ENCODE data around the gene DNAJC19.
"Not testable (repeated sequence)": the region's sequence is repeated elsewhere in the genome, so short reads cannot be mapped to it uniquely, and the experiment has no call there.

Gene DNAJC19

DNA sequence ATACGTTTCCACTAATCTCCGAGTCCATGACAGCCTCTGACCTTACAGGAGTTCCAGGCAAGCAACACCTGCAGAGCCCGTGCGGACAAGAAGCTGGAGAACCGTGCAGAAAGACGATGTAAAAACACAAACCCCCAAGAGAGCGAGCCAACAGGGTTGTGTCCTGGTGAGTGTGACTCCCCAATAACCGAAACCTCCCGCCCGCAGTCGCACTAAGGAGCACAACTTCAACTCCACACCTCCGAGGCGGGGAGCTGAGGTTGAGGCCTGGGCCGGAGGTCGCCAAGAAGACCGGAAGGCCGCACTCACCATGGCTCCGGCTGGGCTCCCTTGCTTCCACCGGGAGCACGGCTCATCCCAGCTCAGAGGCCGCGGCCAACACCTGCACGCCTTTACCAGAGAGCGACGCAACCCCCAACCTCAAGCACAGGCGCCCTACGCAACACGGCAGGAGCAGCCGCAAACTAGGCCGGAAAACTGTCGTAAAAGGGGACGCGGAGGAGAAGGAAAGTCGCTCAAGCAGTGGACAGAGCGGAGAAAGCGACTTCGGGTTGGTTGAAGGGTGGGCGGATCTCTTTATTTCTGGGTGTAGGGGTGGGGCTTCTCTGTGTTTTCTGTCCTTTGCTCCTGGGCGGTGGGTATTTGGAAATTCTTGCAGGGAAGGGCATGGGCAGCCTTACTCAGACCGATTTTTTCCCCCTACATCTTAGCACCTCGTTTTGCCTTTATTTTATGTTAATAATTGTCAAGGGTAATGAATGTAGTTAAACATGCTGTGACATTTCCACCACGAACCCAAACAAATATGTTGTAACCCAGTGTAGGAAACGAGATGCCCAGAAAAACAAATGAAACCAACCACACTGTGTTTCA is at the start of gene DNAJC19:
TSS of gene DNAJC19 (minus strand) at position 446 of the 873 bp plus-strand sequence. CDS start at position 312, 134 bp downstream.
- peak; percentile 72 for DNase-seq (ENCODE audit: low read depth, low spot score)

DNA sequence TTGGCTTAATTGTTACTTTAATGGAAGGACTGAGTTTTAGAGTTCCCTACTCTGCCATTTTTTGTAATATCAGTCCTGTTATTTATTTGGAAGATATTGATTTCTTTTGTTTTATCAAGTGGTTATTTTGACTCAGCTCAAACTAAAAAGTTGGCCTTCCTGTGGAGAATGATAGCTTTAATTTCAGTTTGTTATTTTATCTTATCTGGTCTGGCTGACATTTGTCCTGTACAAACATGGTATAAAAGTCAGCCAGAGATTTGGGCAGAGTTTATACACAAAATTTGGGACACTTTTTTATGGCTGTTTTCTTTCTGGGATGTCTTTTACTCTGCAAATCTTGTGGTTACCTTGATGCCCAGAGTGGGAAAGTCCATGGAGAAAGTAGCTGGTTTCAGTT is 41.4 kb upstream of the DNAJC19 start:
- no peak for DNase-seq (ENCODE audit: low read depth, low spot score)

DNA sequence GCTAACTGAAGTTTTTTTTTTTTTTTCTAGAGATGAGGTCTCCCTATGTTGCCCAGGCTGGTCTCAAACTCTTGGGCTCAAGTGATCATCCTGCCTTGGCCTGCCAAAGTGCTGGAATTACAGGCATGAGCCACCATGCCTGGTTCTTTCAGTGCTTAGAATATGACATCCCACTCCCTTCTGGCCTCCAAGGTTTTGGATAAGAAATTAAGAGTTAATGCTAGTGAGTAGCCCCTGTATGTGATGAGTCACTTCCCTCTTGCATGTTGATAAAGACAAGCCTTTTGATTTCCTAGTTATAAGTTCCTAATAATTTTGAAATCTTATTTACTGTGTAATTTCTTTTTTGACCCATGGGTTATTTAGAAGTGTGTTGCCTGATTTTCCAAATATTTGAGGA is 35.7 kb upstream of the DNAJC19 start:
- DNase-seq (ENCODE audit: low read depth, low spot score) = no peak

DNA sequence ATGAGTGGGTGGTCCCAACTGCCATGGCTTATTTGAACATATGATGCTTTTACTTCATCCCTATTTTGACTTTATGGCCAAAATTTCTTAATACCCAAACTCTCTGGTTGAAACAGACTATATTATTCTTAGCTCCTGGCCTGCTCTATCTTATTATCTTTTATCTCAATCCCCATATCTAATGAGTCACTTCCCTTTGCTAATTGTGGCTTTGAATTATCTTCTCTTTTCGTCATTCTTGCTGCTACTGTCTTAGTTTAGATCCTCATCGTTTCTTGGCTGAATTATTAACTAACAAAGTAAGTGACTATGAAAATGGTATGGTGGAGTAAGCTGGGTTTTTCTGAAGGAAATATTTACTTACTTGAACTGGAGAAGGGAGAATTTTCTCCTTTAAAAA is 28.2 kb upstream of the DNAJC19 start:
- no peak for DNase-seq (ENCODE audit: low read depth, low spot score)

DNA sequence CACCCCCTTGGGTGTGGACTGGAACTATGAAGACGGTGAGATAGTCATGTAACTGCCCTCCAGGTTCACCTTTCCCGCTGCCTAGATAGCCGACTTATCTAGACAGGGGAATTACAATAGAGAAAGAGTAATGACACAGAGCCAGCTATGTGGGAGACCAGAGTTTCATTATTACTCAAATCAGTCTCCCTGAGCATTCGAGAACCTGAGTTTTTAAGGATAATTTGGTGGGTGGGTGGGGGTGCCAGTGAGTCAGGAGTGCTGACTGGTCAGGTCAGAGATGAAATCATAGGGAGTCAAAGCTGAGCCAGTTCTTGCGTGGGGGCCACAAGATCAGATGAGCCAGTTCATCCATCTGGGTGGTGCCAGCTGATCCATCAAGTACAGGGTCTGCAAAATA is 19.7 kb upstream of the DNAJC19 start:
- no peak for DNase-seq (ENCODE audit: low read depth, low spot score)

DNA sequence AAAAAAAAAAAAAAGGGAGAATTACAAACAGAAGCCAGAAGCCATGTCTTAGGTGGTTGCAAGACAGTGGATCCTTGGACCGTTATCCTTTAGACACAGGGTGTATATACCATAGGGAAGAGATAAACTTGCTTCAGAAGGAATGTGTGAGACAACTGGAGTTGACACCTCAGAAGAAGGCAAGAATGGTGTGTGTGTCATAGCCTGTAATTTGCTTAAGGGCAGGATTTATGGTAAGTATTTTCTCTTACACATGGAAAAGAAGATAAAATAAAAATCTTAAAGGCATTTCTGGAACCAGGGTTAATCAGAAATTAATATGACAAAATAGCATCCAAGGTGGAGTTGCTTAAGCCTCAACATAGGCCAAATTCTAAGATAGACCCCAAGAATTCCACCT is 19.3 kb upstream of the DNAJC19 start:
- DNase-seq (ENCODE audit: low read depth, low spot score) = no peak

DNA sequence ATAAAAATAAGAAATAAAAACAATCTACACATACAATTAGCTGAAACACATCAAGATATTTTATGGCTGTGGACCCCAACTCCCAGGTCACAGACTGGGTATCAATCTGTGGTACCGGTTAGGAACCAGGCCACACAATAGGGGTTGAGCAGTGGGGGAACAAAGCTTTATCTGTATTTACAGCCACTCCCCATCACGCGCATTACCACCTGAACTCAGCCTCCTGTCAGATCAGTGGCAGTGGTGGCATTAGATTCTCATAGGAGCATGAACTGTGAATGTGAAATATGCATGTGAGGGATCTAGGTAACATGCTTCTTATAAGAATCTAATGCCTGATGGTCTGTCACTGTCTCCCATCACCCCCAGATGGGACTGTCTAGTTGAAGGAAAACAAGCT is 17.7 kb upstream of the DNAJC19 start:
- DNase-seq (ENCODE audit: low read depth, low spot score) = no peak

DNA sequence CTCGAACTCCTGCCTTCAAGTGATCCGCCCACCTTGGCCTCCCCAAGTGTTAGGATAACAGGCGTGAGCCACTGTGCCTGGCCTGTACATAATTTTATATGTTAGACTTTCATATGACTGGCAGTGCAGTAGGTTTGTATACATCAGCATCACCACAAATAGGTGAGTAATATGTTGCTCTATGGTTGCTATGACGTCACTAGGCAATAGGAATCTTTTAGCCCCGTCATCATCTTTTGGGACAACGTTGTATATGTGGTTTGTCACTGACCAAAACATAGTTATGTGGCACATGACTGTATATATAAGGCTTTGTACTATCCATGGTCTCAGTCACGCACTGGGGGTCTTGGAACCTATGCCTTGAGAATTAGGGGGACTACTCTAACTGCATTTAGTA is 17.0 kb upstream of the DNAJC19 start:
- no peak for DNase-seq (ENCODE audit: low read depth, low spot score)

DNA sequence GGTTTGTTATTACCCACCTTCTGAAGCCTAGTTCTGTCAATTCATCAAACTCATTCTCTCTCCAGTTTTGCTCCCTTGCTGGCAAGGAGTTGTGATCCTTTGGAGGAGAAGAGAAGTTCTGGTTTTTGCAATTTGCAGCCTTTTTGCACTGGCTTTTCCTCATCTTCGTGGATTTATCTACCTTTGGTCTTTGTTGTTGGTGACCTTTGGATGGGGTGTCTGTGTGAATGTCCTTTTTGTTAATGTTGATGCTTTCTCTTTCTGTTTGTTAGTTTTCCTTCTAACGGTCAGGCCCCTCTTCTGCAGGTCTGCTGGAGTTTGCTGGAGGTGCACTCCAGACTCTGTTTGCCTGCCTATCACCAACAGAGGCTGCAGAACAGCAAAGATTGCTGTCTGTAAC is 13.9 kb upstream of the DNAJC19 start:
- not testable (repeated sequence) for DNase-seq (ENCODE audit: low read depth, low spot score)

DNA sequence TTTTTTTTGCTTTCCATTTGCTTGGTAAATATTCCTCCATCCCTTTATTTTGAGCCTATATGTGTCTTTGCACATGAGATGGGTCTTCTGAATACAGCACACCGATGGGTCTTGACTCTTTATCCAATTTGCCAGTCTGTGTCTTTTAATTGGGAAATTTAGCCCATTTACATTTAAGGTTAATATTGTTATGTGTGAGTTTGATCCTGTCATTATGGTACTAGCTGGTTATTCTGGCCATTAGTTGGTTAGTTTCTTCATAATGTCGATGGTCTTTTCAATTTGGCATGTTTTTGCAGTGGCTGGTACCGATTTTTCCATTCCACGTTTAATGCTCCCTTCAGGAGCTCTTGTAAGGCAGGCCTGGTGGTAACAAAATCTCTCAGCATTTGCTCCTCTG is 12.8 kb upstream of the DNAJC19 start:
- not testable (repeated sequence) for DNase-seq (ENCODE audit: low read depth, low spot score)

DNA sequence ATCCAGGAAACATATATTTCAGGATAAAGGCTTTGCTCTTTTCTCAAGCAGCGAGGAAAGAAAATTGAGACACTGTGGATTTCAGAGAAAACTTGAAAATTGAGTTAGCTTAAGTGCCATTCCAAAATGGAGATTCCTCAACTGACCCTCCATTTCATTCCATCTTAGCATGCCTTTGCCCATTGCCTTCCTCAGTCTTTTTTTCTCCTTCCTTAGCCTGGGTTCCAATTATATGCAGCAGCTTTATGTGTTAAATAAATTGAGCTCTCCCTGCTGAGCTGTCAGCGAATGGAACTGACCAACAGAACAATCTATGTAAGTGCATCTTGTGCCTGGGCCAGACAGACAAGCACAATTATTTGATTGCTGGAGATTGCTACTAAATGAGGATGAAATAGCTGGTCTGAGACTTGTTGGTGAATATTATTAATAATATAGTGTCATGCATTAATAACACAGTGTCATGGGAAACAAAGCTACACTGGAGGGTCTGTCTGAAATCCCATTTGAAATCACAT is 6.9 kb upstream of the DNAJC19 start:
- no peak for DNase-seq (ENCODE audit: low read depth, low spot score)

DNA sequence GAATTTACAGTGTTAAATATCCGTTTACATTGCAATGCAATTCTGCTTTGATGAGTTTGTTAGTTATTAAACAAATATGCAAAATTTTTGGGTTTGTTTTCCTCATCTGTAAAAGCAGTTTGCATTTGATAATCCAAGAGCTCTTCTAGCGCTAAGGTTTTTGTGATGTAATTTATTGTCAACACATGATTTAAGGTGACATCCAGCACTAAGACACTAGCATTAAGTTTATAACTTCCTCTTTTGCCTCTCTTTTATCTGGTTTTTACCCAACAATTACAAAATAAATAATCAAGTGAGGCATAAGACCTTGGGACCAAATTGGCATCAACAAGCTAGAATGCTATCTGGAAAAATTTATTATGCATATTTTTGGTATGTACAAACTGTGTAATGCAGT is 969 bp upstream of the DNAJC19 start:
- no peak for DNase-seq (ENCODE audit: low read depth, low spot score)

DNA sequence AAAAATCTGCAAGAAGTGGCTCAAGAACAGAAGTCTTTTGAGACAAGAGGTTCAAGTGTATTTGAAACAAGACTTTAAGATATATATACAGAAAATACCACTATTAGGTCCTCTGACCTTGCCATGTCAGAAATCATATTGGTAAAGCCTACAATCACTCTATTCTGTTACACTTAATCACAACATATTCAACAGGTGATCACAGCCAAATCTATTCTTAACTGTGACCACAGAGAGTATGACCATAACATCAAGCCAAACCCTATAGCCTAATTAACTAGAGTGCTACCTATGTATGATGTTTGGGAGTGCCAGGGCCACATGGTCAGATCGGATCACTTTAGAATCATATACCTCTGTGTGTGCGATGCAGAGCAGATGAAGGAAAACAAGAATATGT is 2.2 kb downstream of the DNAJC19 start:
- DNase-seq (ENCODE audit: low read depth, low spot score) = no peak

DNA sequence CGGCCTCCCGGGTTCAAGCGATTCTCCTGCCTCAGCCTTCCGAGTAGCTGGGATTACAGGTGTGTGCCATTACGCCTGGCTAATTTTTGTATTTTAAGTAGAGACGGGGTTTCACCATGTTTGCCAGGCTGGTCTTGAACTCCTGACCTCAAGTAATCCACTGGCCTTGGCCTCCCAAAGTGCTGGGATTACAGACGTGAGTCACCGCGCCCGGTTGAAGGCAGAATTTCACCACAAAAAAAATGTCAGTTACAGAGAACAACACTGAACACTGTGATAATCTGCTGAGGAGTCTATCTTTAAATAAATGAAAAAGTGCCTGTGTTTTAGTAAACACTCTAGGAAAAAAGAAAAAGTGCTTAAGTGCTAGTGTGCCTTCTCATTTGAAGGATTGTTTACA is 3.2 kb downstream of the DNAJC19 start:
- not testable (repeated sequence) for DNase-seq (ENCODE audit: low read depth, low spot score)

DNA sequence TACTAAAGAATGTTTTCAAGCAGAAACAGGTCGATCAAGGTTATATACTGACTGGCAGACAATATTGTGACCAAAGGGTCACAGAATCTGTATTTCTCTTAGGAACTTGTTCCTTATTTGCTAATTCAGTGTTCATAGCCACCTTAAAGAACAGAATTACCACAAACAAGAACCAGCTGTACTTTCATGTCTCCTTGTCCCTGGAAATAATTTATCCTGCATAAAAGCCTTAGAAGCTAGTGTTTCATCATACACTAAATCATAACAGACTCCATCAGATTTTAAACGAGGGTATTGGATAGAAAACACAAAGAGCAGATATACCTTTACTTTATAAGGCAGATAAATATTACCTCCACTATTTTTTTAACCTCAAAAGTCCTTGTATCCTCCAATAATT is 6.4 kb downstream of the DNAJC19 start:
- DNase-seq (ENCODE audit: low read depth, low spot score) = no peak

DNA sequence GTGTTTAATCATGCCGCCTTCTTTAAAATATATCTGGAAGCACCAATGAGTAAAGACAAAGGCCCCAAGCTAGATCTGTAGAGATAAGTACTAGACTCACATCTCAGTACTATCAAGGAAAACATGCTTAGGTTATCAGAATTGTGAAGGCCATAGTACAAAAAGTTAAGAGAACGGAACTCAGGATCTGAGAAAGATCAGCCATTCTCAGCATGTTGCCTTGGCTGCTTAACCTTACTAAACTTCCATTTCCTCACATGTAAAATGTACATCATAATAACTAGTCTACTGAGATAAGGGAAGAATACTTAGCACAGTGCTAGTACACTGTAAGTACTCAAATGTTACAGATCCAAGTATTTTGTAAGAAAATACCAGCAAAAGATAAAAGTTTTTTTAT is 7.6 kb downstream of the DNAJC19 start:
- no peak for DNase-seq (ENCODE audit: low read depth, low spot score)

DNA sequence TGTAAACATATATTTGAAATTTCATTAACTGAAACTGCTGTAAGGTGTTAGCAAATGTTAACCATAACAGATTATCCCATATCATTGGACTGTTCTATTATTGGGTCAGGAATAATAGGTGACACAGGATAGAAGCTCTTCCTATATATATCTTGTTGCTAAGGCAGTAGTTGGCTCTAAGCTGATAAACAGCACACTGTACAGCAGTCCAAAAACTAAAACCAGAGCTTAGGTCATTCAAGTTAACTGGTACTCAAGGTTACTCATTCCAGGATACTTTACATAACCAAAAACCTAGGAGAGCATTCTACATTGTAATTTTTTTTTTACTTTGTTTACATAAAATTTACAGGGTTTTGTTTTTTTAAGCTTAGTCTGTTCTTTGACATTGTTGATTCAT is 8.9 kb downstream of the DNAJC19 start:
- DNase-seq (ENCODE audit: low read depth, low spot score) = no peak

DNA sequence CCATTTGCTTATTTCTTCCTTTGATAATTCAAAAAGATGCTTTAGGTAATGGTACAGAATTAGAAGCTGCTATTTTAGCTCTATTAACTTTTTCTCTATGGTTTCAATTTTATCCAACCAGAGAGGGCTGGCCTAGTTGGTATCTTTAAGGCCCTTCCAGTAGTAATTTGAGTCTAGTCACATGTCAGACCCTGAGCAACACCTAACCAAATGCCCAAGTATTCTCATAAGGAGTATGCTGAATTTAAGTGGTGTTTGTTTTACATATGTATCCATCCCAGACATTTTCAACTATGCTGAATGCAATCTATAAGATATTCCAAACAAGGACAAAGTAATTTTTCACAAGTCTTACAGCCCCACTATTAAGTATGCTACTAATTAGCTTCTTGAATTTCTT is 9.6 kb downstream of the DNAJC19 start:
- DNase-seq (ENCODE audit: low read depth, low spot score) = no peak

DNA sequence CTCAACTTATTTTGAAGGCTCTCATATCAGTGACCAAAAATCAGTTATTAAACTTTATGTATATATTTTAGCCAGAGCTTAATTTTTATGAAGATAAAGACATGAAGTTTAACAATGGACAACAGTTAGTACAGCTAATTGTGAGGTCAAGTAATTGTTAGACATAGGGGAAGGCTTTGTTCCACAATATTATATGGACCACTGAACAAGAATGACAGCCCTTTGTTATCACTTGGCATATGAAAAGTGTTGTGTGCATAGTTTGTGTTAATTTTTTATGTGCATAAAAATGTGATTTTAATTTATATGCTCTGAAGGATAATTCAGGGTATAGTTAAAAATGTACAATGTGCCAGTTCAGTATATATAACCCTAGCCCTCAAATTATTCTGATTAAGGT is 12.0 kb downstream of the DNAJC19 start:
- no peak for DNase-seq (ENCODE audit: low read depth, low spot score)

DNA sequence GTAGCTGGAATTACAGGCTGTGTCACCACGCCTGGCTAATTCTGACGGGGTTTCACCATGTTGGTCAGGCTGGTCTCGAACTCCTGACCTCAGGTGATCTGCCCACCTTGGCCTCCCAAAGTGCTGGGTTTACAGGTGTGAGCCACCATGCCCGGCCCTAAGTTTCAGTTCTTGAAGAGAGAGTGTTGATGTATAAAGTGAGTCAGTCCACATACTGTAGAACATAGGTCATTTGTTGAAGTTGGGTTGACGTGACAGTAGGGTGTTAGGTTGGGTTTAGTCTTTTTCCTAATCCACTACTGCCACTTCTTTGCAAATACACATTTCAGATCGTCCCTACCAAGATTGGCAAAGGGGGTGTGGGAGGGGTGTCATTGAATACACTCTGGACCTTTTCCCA is 15.2 kb downstream of the DNAJC19 start:
- no peak for DNase-seq (ENCODE audit: low read depth, low spot score)

DNA sequence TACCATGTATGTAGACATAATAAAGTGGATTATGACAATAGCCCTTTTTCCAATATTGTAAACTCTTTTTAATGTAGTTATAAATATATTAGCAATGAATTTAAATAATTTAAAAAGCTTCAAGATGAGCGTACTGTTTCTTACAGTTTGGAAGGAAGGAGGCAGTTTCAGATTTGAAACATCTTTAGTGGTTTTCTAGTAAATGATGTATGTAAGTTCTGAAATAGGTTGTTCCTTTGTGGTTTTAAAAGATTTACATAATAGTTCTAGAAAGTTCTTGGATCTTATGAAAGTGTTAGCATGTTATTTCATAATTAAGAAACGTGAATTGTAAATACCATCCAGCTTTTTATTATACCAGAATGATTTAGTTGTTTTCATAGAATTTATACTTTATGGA is 16.0 kb downstream of the DNAJC19 start:
- DNase-seq (ENCODE audit: low read depth, low spot score) = no peak

DNA sequence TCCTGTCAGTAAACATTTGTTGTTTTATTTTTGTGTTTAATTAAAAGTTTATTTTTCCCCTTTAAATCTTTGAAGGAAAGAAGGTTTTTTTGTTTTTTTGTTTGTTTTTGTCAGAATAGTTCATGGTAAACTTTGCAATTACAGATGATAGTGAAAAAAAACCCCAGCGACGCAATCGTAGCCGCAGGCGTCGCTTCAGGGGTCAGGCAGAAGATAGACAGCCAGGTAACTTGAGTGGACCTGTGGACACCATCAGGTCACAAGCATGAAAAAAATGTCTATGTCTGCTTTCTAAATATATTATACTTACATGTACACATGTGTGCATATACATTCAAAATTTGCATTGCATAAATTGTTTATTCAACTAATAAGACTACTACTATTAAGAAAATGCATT is 18.6 kb downstream of the DNAJC19 start:
- DNase-seq (ENCODE audit: low read depth, low spot score) = no peak

DNA sequence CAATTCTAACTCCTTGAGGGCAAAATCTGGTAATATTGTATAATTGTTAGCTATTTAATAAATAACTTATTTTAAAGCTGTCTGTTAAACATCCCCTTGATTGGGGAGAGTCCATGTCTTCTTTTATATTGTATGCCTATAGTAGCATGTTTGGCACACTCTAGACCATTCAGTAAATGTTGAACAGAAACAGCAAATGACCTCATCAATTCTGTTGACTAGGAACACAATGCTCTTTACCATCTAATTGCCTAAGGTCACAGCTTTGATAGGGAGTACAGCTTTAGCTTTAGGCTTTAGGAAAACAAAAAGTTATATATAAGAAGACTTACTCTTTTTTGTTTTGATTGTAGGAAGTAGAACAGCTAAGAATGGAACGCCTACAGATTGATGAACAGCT is 27.0 kb downstream of the DNAJC19 start:
- no peak for DNase-seq (ENCODE audit: low read depth, low spot score)

DNA sequence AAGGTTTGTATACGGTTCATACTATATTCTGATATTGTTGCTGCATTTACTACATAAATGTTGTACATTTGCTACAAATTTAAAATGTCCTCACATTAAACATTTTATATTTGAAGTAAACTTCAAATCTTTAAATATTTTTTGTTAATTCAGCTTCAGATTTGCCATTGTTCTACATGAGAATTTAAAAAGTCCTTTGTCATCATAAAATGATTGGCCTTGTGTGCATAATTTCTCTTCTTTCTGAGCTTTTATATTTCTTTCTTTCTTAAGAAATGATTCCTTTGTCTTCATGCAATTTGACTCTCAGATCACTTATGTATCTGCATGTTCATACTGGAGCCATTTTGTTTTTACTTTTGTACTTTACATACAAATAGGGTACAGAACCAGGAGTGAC is 28.0 kb downstream of the DNAJC19 start:
- DNase-seq (ENCODE audit: low read depth, low spot score) = no peak
